Fibroblast of lung (primary cell): ENCODE measurements around the gene TMEM178B. TPM values are rescaled to one million over a fixed set of nuclear protein-coding genes. Genes with fewer than 3 reads are reported as not detected.

ENCODE experiments used
- DNase-seq, 2 donors: peaks; one replicate each; pipeline versions ENCODE4 v3.0.0 to v3.0.0-alpha.2; 2010; ENCODE audit warnings: low read depth in 2 of 2
- H2AFZ ChIP-seq: 2 replicates; pipeline ENCODE4 v1.5.1; 2012; ENCODE audit warnings: low read length, control low read depth, inconsistent platforms
- H3K27ac ChIP-seq: 2 replicates; pipeline ENCODE4 v1.5.1; 2011; ENCODE audit warnings: low read length, control low read depth; ENCODE audit not compliant: insufficient read depth
- H3K27me3 ChIP-seq: 2 replicates; pipeline ENCODE4 v1.5.1; 2011; ENCODE audit warnings: mild to moderate bottlenecking, low read length; ENCODE audit not compliant: control insufficient read depth, insufficient read depth
- H3K36me3 ChIP-seq: 2 replicates; pipeline ENCODE4 v1.5.1; 2011; ENCODE audit warnings: low read length; ENCODE audit not compliant: control insufficient read depth, insufficient read depth
- H3K4me1 ChIP-seq: 2 replicates; pipeline ENCODE4 v1.5.1; 2011; ENCODE audit warnings: low read length; ENCODE audit not compliant: control insufficient read depth, insufficient read depth; ENCODE audit errors: extremely low read depth
- H3K4me2 ChIP-seq: 2 replicates; pipeline ENCODE4 v1.5.1; 2011; ENCODE audit warnings: low read length, control low read depth; ENCODE audit not compliant: insufficient read depth; ENCODE audit errors: extremely low read depth
- H3K4me3 ChIP-seq, 4 experiments: fragments of 200-600 bp in 1 of 4; sonication (generic) in 1 of 4; replicated peaks in 1 of 4; 2 replicates each; pipeline ENCODE4 v1.5.1; 2011 to 2016; ENCODE audit warnings: low read length in 4 of 4, low read depth in 3 of 4, mild to moderate bottlenecking in 3 of 4, control low read depth in 2 of 4, inconsistent platforms in 1 of 4, mixed read lengths in 1 of 4; ENCODE audit not compliant: insufficient read depth in 1 of 4; ENCODE audit errors: control extremely low read depth in 1 of 4
- H3K79me2 ChIP-seq: 2 replicates; pipeline ENCODE4 v1.5.1; 2012; ENCODE audit warnings: mild to moderate bottlenecking, low read length, inconsistent platforms; ENCODE audit not compliant: control insufficient read depth, insufficient read depth
- H3K9ac ChIP-seq: 2 replicates; pipeline ENCODE4 v1.5.1; 2011; ENCODE audit warnings: mild to moderate bottlenecking, low read length, control low read depth; ENCODE audit not compliant: insufficient read depth
- H3K9me3 ChIP-seq: 2 replicates; pipeline ENCODE4 v1.5.1; 2012; ENCODE audit warnings: low read depth, low read length; ENCODE audit not compliant: control insufficient read depth, insufficient read depth
- H4K20me1 ChIP-seq: 2 replicates; pipeline ENCODE4 v1.5.1; 2011; ENCODE audit warnings: low read length; ENCODE audit not compliant: control insufficient read depth, insufficient read depth; ENCODE audit errors: extremely low read depth
- EZH2 ChIP-seq: IDR thresholded peaks from 2 replicates; pipeline ENCODE4 v1.5.1; 2012; ENCODE audit warnings: low read length, control low read depth, mild to moderate bottlenecking; ENCODE audit errors: missing control alignments
- polyA plus RNA-seq, 2 donors: library from polyadenylated mRNA; depleted of rRNA in 1 of 2; stranded (reverse) in 1 of 2; unstranded in 1 of 2; fragments of >200 nt; gene quantifications; 2 replicates each; pipeline ENCODE4 v1.2.1, GENCODE V29; 2011 to 2012; ENCODE audit warnings: missing spikeins in 1 of 2
- total RNA-seq: library from RNA; depleted of rRNA; stranded (reverse); fragments of >200 nt; gene quantifications from 2 replicates; pipeline ENCODE4 v1.2.1, GENCODE V29; 2014
- TF ChIP-seq, protein P1 (sequence below), 2 donors: IDR thresholded peaks in 1 of 2; conservative IDR thresholded peaks in 1 of 2; 1 replicate in 1 of 2; 2 replicates in 1 of 2; pipeline ENCODE4 v1.5.1; 2011 to 2012; ENCODE audit warnings: low read length in 2 of 2, control low read depth in 1 of 2, inconsistent platforms in 1 of 2, low read depth in 1 of 2, mild to moderate bottlenecking in 1 of 2

TMEM178B gene
- total and polyA plus RNA-seq, 2 donors (not counting 1 experiment from before 2014, with no cell fraction given), result under 0.01 to 0.14 TPM

DNA sequence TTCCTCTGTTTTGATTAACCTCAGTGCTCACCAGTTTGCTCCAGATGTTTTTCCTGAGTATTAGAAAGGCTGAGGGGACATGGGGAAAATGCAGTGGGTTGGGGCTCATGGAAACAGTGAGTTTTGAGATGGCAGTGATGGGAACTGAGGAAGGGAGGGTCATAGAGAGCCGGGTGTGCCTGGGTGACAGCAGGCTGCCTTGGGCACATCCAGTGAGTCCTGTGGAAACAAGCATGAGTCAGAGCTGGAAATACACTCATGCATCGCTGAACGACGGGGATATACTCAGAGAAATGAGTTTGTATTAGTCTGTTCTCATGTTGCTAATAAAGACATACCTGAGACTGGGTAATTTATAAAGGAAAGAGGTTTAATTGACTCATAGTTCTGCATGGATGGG is 202.2 kb downstream of the TMEM178B start:
- TF ChIP-seq EZH2, result no peak
- TF ChIP-seq, protein P1, sequence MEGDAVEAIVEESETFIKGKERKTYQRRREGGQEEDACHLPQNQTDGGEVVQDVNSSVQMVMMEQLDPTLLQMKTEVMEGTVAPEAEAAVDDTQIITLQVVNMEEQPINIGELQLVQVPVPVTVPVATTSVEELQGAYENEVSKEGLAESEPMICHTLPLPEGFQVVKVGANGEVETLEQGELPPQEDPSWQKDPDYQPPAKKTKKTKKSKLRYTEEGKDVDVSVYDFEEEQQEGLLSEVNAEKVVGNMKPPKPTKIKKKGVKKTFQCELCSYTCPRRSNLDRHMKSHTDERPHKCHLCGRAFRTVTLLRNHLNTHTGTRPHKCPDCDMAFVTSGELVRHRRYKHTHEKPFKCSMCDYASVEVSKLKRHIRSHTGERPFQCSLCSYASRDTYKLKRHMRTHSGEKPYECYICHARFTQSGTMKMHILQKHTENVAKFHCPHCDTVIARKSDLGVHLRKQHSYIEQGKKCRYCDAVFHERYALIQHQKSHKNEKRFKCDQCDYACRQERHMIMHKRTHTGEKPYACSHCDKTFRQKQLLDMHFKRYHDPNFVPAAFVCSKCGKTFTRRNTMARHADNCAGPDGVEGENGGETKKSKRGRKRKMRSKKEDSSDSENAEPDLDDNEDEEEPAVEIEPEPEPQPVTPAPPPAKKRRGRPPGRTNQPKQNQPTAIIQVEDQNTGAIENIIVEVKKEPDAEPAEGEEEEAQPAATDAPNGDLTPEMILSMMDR (conservative IDR thresholded peaks at IDR 0.05 in 1 of 2, IDR thresholded peaks at IDR 0.05 in 1 of 2; ENCODE audit: low read depth in 1 of 2, low read length in 2 of 2), result no peak
- DNase-seq, result no peak
- no peaks in the 10 kb centered on the region for H3K9me3 ChIP-seq
- no peak overlapping the region for H3K4me2 ChIP-seq
- H3K9ac ChIP-seq, result no peak overlapping the region
- no peaks in the 10 kb centered on the region for H3K36me3 ChIP-seq
- H4K20me1 ChIP-seq, result no peaks in the 10 kb centered on the region
- H3K27me3 ChIP-seq, result no peaks in the 10 kb centered on the region
- no peak overlapping the region for H2AFZ ChIP-seq
- H3K27ac ChIP-seq, result no peak overlapping the region
- H3K4me1 ChIP-seq, result no peaks in the 10 kb centered on the region
- H3K79me2 ChIP-seq, result no peaks in the 10 kb centered on the region
- no peak overlapping the region for H3K4me3 ChIP-seq

DNA sequence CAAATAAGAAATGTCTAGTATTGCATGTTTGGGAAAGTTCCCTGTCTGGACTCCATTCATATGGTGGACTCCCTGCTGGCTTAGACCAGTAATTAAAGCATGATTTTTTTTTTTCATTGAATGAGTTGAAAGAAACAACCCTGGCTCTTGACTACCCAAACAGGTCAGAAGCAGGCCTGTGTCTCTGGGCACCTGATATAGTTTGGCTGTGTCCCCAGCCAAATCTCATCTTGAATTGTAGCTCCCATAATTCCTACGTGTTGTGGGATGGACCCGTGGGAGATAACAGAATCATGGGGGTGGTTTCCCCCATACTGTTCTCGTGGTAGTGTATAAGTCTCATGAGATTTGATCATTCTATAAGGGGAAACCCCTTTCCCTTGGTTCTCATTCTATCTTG is 206.2 kb downstream of the TMEM178B start:
- H2AFZ ChIP-seq, result no peak overlapping the region
- H4K20me1 ChIP-seq, result no peaks in the 10 kb centered on the region
- H3K27ac ChIP-seq, result no peak overlapping the region
- H3K27me3 ChIP-seq, result no peaks in the 10 kb centered on the region
- H3K4me1 ChIP-seq, result no peaks in the 10 kb centered on the region
- DNase-seq, result no peak
- H3K36me3 ChIP-seq, result no peaks in the 10 kb centered on the region
- no peak overlapping the region for H3K9ac ChIP-seq
- H3K9me3 ChIP-seq, result no peaks in the 10 kb centered on the region
- no peaks in the 10 kb centered on the region for H3K79me2 ChIP-seq
- no peak overlapping the region for H3K4me3 ChIP-seq
- H3K4me2 ChIP-seq, result no peak overlapping the region
- TF ChIP-seq, protein P1 (conservative IDR thresholded peaks at IDR 0.05 in 1 of 2, IDR thresholded peaks at IDR 0.05 in 1 of 2; ENCODE audit: low read depth in 1 of 2, low read length in 2 of 2), result no peak
- TF ChIP-seq EZH2, result no peak

DNA sequence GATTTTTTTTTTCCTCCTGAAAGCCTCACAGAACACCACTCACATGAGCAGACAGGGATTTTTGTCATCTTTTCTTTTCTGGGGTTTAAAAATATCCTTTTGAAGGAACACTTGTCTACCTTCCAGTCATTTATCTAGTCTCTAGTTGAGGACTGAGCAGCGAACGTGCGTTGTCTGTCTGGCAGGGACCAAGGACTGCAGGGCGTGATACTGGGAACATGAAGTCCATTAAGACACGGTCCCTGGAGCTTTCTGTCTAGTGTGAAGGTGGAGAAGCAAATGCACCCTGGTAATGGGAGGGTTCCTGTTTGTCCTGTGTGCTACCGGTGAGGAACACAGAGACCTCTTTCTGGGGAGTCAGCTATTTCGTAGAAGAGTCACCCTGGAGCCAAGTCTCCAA is 207.4 kb downstream of the TMEM178B start:
- H3K4me3 ChIP-seq, result no peak overlapping the region
- H3K4me2 ChIP-seq, result no peak overlapping the region
- DNase-seq, result no peak
- no peaks in the 10 kb centered on the region for H4K20me1 ChIP-seq
- H2AFZ ChIP-seq, result no peak overlapping the region
- H3K36me3 ChIP-seq, result no peaks in the 10 kb centered on the region
- no peaks in the 10 kb centered on the region for H3K4me1 ChIP-seq
- H3K9me3 ChIP-seq, result no peaks in the 10 kb centered on the region
- no peak overlapping the region for H3K9ac ChIP-seq
- H3K79me2 ChIP-seq, result no peaks in the 10 kb centered on the region
- no peaks in the 10 kb centered on the region for H3K27me3 ChIP-seq
- no peak overlapping the region for H3K27ac ChIP-seq
- TF ChIP-seq, protein P1 (conservative IDR thresholded peaks at IDR 0.05 in 1 of 2, IDR thresholded peaks at IDR 0.05 in 1 of 2; ENCODE audit: low read depth in 1 of 2, low read length in 2 of 2), result no peak
- TF ChIP-seq EZH2, result no peak
